Iris pigment epithelial cell (primary cell): ENCODE data around the gene PPIL4.
A peak's percentile ranks its signal among the peaks of the same experiment; 100 is the strongest.

Experiments
- DNase-seq: peaks from one replicate; pipeline ENCODE4 v3.0.0-alpha.2; 2011; ENCODE audit warnings: low read depth

Gene PPIL4

DNA sequence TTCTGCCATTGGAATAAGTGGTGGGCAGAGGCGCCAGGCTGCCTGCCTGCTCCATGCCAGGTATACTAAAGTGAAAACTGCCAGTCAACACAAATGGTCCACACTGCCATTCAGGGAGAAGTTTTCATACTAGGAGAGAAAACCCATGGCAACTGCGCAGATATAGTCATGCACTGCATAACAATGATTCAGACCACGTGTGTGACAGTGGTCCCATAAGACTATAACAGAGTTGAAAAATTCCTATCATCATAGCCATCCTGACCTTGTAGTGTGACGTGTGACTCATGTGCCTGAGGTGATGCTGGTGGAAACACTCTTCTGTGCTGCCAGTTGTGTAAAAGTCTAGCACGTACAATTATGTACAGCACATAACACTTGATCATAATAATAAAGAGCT is 86.1 kb downstream of the PPIL4 start:
- no peak for DNase-seq

DNA sequence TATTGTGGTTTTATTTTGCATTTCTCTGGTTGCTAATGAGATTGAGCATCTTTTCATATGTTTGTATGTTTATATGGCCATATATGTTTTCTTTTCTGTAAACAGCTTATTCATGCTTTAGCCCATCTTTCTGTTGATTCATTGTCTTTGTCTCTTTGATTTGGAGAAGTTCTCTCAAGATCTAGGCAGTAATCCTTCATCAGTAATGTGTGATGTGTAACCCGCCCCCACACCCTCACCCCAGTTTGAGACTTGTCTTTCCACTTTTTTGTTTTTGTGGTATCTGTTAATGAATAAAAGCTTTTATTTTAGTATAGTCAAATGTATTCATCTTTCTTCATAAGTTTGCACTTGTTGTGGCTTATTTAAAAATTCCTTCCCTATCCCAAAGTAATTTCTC is 87.0 kb downstream of the PPIL4 start:
- DNase-seq = no peak

DNA sequence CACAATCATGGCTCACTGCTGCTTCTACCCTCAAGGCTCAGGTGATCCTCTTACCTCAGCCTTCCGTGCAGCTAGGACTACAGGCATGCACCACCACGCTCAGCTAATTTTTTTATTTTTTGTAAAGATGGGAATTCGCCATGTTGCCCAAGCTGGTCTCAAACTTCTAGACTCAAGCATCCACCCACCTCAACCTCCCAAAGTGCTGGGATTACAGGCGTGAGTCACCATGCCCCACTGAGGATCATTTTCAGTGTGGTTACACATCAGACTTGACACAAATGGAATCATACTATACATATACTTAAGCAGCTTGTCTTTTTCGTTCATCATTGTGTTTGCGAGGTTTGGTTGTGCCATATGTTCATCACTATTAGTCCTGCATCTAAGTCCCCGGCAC is 87.6 kb downstream of the PPIL4 start:
- no peak for DNase-seq

DNA sequence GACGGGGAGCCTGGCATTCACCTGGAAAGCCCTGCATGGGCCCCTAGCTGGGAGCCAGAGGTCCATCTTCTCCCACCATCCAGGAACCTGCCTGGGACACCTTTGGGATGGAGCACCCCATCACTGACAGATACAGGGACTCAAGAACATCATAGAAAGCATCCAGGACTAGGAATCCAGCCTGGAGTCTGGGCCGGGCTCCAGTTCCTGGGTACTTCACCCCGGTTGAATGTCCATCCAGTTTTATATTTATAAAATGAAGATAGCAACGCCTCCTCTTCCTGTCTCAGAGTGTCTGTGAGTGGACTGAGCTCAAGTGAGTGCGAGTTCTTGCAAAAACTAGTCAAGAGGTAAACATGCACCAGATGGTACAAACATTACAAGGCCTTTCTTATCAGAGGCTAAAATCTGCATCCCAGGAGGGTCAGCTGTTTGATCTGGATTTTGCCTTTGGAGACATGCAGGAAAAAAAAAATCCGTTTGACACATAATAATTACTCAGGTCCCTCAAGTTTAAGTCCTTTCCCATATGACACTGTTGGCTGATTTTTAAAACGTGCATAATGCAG is 88.4 kb downstream of the PPIL4 start:
- peak; percentile 53 for DNase-seq

- DNase-seq = no peak
Observed at GRCh38 chr6:149456311-149457021, 89.4 kb downstream of the PPIL4 start.

- no peak for DNase-seq
Observed at GRCh38 chr6:149455031-149455732, 90.7 kb downstream of the PPIL4 start.
